Astrocyte (in vitro differentiated cells and primary cell): ENCODE data around the gene DGKH.

Source experiments
- EZH2 ChIP-seq: IDR thresholded peaks from 2 replicates; pipeline ENCODE4 v1.6.1; 2012; ENCODE audit warnings: mild to moderate bottlenecking, low read length, inconsistent platforms; ENCODE audit not compliant: insufficient read depth
- TF ChIP-seq, protein P1 (sequence below): IDR thresholded peaks from 2 replicates; pipeline ENCODE4 v1.5.1; 2011; ENCODE audit warnings: low read depth, mild to moderate bottlenecking, inconsistent platforms, low read length, moderate library complexity; ENCODE audit not compliant: insufficient read depth

DNA sequence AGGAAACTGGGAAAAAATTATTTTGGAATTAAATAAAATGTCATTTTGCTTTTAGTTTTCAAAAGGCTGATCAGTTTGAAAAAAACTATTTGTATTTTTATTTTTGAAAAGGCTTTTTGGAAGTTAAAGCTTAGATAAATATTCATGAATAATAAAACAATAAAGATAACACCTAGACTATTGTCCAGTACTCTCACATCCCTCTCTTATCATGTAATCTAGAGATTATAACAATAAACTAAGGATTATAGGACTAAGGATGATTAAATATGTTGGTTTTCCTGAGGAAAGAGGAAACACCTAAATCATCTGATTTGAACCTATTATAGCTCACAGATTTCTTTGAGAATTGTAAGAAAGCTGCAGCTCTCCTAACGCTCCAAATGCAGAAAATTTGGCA is 142.1 kb downstream of the DGKH start:
- TF ChIP-seq, protein P1, sequence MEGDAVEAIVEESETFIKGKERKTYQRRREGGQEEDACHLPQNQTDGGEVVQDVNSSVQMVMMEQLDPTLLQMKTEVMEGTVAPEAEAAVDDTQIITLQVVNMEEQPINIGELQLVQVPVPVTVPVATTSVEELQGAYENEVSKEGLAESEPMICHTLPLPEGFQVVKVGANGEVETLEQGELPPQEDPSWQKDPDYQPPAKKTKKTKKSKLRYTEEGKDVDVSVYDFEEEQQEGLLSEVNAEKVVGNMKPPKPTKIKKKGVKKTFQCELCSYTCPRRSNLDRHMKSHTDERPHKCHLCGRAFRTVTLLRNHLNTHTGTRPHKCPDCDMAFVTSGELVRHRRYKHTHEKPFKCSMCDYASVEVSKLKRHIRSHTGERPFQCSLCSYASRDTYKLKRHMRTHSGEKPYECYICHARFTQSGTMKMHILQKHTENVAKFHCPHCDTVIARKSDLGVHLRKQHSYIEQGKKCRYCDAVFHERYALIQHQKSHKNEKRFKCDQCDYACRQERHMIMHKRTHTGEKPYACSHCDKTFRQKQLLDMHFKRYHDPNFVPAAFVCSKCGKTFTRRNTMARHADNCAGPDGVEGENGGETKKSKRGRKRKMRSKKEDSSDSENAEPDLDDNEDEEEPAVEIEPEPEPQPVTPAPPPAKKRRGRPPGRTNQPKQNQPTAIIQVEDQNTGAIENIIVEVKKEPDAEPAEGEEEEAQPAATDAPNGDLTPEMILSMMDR: no peak
- TF ChIP-seq EZH2: no peak
